Activated CD8-positive, alpha-beta memory T cell treated with anti-CD3 and anti-CD28 coated beads, Interleukin-2, amount 50 U/mL, for 48 hours (primary cell): ENCODE results near the gene PRR30.

Experiments used
- DNase-seq: peaks from one replicate; pipeline ENCODE4 v3.0.0-alpha.2; 2020

Gene PRR30

GRCh38 chr2:27095745-27096651, 43.2 kb downstream of the PRR30 start:
- DNase-seq: peak; percentile 71

- DNase-seq: no peak
Observed at GRCh38 chr2:27095427-27095744, 43.8 kb downstream of the PRR30 start.

GRCh38 chr2:27094353-27094984, 44.7 kb downstream of the PRR30 start:
- DNase-seq: no peak

GRCh38 chr2:27093430-27094352, 45.5 kb downstream of the PRR30 start:
- no peak for DNase-seq

GRCh38 chr2:27092696-27093429, 46.3 kb downstream of the PRR30 start:
- DNase-seq: no peak

- DNase-seq: no peak
Observed at GRCh38 chr2:27091746-27092695, 47.2 kb downstream of the PRR30 start.

GRCh38 chr2:27089111-27089954, 49.9 kb downstream of the PRR30 start:
- DNase-seq: no peak

GRCh38 chr2:27088634-27089033, 50.6 kb downstream of the PRR30 start:
- DNase-seq: no peak

GRCh38 chr2:27087823-27088410, 51.3 kb downstream of the PRR30 start:
- DNase-seq: no peak
